ENCODE data around the gene B3GNT5. TPM values are rescaled to one million over a fixed set of nuclear protein-coding genes. Genes with fewer than 3 reads are reported as not detected.

Gene B3GNT5
- total RNA-seq, 1 experiment from 2014 or later = 22.8 TPM

DNA sequence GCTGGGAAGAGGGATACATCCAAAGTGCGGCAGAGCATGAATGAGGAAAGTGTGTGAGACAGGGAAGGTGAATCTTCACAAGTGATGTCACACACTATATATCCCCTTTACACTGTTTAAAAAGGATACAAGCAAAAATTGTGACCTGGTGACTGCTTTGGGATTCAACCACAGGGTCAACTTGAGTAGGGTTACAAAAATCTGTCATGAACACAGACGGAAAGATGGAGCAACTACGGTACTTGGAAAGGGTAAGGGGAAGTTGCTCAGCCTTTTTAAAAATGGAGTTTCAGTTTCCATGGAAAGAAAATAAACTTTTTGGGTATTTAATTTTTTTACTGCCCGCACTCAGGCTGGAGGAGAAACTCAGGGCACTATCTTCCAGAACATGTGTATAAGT, 60.3 kb downstream of the B3GNT5 start:
- H3K36me3 ChIP-seq (ENCODE audit: control insufficient read depth, insufficient read depth, low read length) = no peaks in the 10 kb centered on the region
- ATAC-seq (no peak), DNase-seq (ENCODE audit: low read depth, low spot score) (no peak)
- no peak overlapping the region for H3K4me3 ChIP-seq (ENCODE audit: low read depth in 2 of 2, low read length in 2 of 2)
- no peaks in the 10 kb centered on the region for H3K4me1 ChIP-seq (ENCODE audit: control insufficient read depth, insufficient read depth, low read length)
- ChIA-PET POLR2A (no interaction called here), CTCF (no interaction called here)
- in situ Hi-C loops (cut with HindIII; ENCODE audit: low pct_unique_long_range_greater_than_20kb, low sequenced_read_pairs) = no loop called here
- intact Hi-C loops (cut with micrococcal nuclease; ENCODE audit: unreplicated experiment) = no loop called here
- H3K27ac ChIP-seq (ENCODE audit: low read length) = no peak overlapping the region
- H3K9me3 ChIP-seq (ENCODE audit: control insufficient read depth, insufficient read depth, low read depth, low read length) = no peaks in the 10 kb centered on the region
- TF ChIP-seq SIN3A (IDR thresholded peaks at IDR 0.05; ENCODE audit: borderline replicate concordance, insufficient read depth, low read depth, low read length) = no peak
- no peak for TF ChIP-seq POLR2AphosphoS5 (IDR thresholded peaks at IDR 0.05; ENCODE audit: low read depth, low read length)
- TF ChIP-seq, protein P1, sequence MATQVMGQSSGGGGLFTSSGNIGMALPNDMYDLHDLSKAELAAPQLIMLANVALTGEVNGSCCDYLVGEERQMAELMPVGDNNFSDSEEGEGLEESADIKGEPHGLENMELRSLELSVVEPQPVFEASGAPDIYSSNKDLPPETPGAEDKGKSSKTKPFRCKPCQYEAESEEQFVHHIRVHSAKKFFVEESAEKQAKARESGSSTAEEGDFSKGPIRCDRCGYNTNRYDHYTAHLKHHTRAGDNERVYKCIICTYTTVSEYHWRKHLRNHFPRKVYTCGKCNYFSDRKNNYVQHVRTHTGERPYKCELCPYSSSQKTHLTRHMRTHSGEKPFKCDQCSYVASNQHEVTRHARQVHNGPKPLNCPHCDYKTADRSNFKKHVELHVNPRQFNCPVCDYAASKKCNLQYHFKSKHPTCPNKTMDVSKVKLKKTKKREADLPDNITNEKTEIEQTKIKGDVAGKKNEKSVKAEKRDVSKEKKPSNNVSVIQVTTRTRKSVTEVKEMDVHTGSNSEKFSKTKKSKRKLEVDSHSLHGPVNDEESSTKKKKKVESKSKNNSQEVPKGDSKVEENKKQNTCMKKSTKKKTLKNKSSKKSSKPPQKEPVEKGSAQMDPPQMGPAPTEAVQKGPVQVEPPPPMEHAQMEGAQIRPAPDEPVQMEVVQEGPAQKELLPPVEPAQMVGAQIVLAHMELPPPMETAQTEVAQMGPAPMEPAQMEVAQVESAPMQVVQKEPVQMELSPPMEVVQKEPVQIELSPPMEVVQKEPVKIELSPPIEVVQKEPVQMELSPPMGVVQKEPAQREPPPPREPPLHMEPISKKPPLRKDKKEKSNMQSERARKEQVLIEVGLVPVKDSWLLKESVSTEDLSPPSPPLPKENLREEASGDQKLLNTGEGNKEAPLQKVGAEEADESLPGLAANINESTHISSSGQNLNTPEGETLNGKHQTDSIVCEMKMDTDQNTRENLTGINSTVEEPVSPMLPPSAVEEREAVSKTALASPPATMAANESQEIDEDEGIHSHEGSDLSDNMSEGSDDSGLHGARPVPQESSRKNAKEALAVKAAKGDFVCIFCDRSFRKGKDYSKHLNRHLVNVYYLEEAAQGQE (IDR thresholded peaks at IDR 0.05; ENCODE audit: insufficient read depth in 1 of 2, low read depth in 2 of 2, low read length in 1 of 2) = no peak
- TF ChIP-seq, protein P2, sequence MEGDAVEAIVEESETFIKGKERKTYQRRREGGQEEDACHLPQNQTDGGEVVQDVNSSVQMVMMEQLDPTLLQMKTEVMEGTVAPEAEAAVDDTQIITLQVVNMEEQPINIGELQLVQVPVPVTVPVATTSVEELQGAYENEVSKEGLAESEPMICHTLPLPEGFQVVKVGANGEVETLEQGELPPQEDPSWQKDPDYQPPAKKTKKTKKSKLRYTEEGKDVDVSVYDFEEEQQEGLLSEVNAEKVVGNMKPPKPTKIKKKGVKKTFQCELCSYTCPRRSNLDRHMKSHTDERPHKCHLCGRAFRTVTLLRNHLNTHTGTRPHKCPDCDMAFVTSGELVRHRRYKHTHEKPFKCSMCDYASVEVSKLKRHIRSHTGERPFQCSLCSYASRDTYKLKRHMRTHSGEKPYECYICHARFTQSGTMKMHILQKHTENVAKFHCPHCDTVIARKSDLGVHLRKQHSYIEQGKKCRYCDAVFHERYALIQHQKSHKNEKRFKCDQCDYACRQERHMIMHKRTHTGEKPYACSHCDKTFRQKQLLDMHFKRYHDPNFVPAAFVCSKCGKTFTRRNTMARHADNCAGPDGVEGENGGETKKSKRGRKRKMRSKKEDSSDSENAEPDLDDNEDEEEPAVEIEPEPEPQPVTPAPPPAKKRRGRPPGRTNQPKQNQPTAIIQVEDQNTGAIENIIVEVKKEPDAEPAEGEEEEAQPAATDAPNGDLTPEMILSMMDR (IDR thresholded peaks at IDR 0.05) = no peak
- no peak for TF ChIP-seq TCF7L2 (IDR thresholded peaks at IDR 0.05; ENCODE audit: low read depth, low read length)
- H3K27me3 ChIP-seq (ENCODE audit: control insufficient read depth, insufficient read depth, low read length) = no peaks in the 10 kb centered on the region
- no TSS peak for BruUV-seq (replicated peaks)

DNA sequence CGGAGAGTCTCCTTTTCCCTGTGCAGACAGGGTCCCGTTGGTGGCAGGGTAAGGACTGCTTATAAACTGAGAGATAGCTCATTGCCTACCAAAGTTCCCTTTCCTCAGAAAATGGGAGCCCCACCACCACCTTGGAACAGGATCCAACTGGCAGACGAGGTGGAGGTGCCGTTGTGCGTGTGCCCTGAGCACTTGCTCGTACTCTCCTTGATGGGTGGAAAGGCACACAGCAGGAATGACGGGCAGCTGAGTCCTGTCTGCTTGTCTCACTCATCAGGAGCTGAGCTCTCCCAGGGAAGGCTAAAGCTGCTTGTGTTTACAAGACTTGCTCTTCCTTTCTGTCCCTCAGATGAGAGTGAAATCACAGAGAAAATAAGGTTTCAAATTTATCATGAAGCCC, 60.7 kb downstream of the B3GNT5 start:
- in situ Hi-C loops (cut with HindIII; ENCODE audit: low pct_unique_long_range_greater_than_20kb, low sequenced_read_pairs) (no loop called here), intact Hi-C loops (cut with micrococcal nuclease; ENCODE audit: unreplicated experiment) (no loop called here)
- TF ChIP-seq, protein P2 (IDR thresholded peaks at IDR 0.05) = no peak
- no peak for TF ChIP-seq POLR2AphosphoS5 (IDR thresholded peaks at IDR 0.05; ENCODE audit: low read depth, low read length)
- Histone ChIP-seq H3K4me3 (ENCODE audit: low read depth in 2 of 2, low read length in 2 of 2) (no peak overlapping the region), H3K36me3 (ENCODE audit: control insufficient read depth, insufficient read depth, low read length) (no peaks in the 10 kb centered on the region), H3K27ac (ENCODE audit: low read length) (no peak overlapping the region), H3K4me1 (ENCODE audit: control insufficient read depth, insufficient read depth, low read length) (no peaks in the 10 kb centered on the region), H3K27me3 (ENCODE audit: control insufficient read depth, insufficient read depth, low read length) (no peaks in the 10 kb centered on the region), H3K9me3 (ENCODE audit: control insufficient read depth, insufficient read depth, low read depth, low read length) (no peaks in the 10 kb centered on the region)
- ATAC-seq (no peak), DNase-seq (ENCODE audit: low read depth, low spot score) (no peak)
- ChIA-PET CTCF (no interaction called here), POLR2A (no interaction called here)
- no TSS peak for BruUV-seq (replicated peaks)

Measured in Panc1 (cell line).